ENCODE results near the gene CPNE2. TPM values are rescaled to one million over a fixed set of nuclear protein-coding genes. Genes with fewer than 3 reads are reported as not detected.

CPNE2 gene
- total RNA-seq, 4 donors from 2014 or later = 41.6 to 154 (median 84.2) TPM

DNA sequence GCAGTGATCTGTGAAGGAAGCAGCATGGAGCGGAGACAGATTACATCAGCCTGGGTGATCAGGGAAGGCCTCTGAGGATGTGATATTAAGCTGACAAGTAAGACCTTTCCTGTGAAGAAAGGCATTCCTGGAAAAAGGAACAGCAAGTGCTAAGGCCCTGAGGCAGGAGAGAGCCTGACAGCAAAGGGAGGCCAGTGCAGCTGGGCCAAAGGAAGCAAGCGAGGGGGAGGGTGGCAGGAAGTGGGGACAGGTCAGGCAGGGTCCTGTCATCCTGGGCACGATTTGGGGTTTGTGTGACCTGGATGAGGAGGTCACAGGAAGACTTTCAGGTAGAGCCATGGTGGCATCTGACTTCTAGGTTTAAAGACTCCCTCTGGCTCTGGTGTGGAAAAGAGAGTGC, 12.3 kb downstream of the CPNE2 start:
- 61 to 69% methylated on average over 3 of the region's 3 CpGs for WGBS, 2 donors (ENCODE audit: low coverage in 1 of 2)
- Histone ChIP-seq H3K4me3 (no peak overlapping the region), H3K4me1 (peaks cover 0 to 11% (median 2%) of the 10 kb centered on the region in 4 donors), H3K27ac (no peak overlapping the region), H3K36me3 (no peaks in the 10 kb centered on the region), H3K9me3 (no peaks in the 10 kb centered on the region), H3K27me3 (no peaks in the 10 kb centered on the region)
- TF ChIP-seq POLR2AphosphoS5 (IDR thresholded peaks at IDR 0.05) = no peak
- TF ChIP-seq, protein P1, sequence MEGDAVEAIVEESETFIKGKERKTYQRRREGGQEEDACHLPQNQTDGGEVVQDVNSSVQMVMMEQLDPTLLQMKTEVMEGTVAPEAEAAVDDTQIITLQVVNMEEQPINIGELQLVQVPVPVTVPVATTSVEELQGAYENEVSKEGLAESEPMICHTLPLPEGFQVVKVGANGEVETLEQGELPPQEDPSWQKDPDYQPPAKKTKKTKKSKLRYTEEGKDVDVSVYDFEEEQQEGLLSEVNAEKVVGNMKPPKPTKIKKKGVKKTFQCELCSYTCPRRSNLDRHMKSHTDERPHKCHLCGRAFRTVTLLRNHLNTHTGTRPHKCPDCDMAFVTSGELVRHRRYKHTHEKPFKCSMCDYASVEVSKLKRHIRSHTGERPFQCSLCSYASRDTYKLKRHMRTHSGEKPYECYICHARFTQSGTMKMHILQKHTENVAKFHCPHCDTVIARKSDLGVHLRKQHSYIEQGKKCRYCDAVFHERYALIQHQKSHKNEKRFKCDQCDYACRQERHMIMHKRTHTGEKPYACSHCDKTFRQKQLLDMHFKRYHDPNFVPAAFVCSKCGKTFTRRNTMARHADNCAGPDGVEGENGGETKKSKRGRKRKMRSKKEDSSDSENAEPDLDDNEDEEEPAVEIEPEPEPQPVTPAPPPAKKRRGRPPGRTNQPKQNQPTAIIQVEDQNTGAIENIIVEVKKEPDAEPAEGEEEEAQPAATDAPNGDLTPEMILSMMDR (IDR thresholded peaks at IDR 0.05) = no peak
- no peak for TF ChIP-seq EP300 (IDR thresholded peaks at IDR 0.05; ENCODE audit: low read depth)
- TF ChIP-seq POLR2A (IDR thresholded peaks at IDR 0.05) = no peak
- intact Hi-C loops (cut with DNase I; ENCODE audit: low total_unique reads) = no loop called here
- in situ Hi-C loops (cut with MboI; ENCODE audit: low pct_ligation_motif_present in 1 of 4, low pct_unique_long_range_greater_than_20kb in 1 of 4, low sequenced_read_pairs in 3 of 4) = no loop called here
- no peak for DNase-seq

GRCh38 chr16:57105184-57105583, 12.8 kb downstream of the CPNE2 start:
- no peak for TF ChIP-seq POLR2A (IDR thresholded peaks at IDR 0.05)
- no peak for TF ChIP-seq EP300 (IDR thresholded peaks at IDR 0.05; ENCODE audit: low read depth)
- no peak for TF ChIP-seq POLR2AphosphoS5 (IDR thresholded peaks at IDR 0.05)
- TF ChIP-seq, protein P1 (IDR thresholded peaks at IDR 0.05) = no peak
- Histone ChIP-seq H3K27ac (no peak overlapping the region), H3K36me3 (no peaks in the 10 kb centered on the region), H3K9me3 (no peaks in the 10 kb centered on the region), H3K27me3 (no peaks in the 10 kb centered on the region), H3K4me1 (peaks cover 0 to 7% (median 2%) of the 10 kb centered on the region in 4 donors), H3K4me3 (no peak overlapping the region)
- no peak for DNase-seq
- intact Hi-C loops (cut with DNase I; ENCODE audit: low total_unique reads) = no loop called here
- in situ Hi-C loops (cut with MboI; ENCODE audit: low pct_ligation_motif_present in 1 of 4, low pct_unique_long_range_greater_than_20kb in 1 of 4, low sequenced_read_pairs in 3 of 4) = no loop called here
- WGBS, 2 donors (ENCODE audit: low coverage in 1 of 2) = 89 to 93% methylated on average over 2 to 7 of the region's 7 CpGs

DNA sequence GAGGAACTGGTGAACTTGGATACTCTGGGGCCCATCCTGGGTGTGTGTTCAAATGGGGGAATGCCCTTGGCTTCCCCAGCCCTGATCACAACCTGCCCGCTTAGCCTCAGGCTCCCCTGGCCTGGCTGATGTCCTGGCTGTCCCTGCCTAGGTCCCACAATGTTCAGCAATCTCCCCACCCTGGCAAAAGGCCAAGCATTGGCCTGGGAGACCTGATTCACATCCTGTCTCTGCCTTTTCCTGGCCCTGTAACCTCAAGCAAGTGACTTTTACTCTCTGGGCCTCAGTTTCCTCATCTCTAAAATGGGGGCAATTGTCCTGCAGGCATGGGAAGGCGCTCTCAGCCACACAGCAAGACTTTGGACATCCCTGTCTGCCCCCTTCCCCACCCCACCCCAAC, 14.4 kb downstream of the CPNE2 start:
- in situ Hi-C loops (cut with MboI; ENCODE audit: low pct_ligation_motif_present in 1 of 4, low pct_unique_long_range_greater_than_20kb in 1 of 4, low sequenced_read_pairs in 3 of 4) (no loop called here), intact Hi-C loops (cut with DNase I; ENCODE audit: low total_unique reads) (no loop called here)
- Histone ChIP-seq H3K27me3 (no peaks in the 10 kb centered on the region), H3K27ac (no peak overlapping the region), H3K4me3 (no peak overlapping the region), H3K4me1 (peaks cover 0 to 12% (median 4%) of the 10 kb centered on the region in 4 donors), H3K36me3 (no peaks in the 10 kb centered on the region), H3K9me3 (no peaks in the 10 kb centered on the region)
- 88% methylated on average over 2 of the region's 2 CpGs; no CpG with 5 or more reads in 1 of the 2 donors for WGBS, 2 donors (ENCODE audit: low coverage in 1 of 2)
- TF ChIP-seq, protein P1 (IDR thresholded peaks at IDR 0.05) = no peak
- TF ChIP-seq POLR2AphosphoS5 (IDR thresholded peaks at IDR 0.05) (no peak), EP300 (IDR thresholded peaks at IDR 0.05; ENCODE audit: low read depth) (no peak), POLR2A (IDR thresholded peaks at IDR 0.05) (no peak)
- no peak for DNase-seq

- Histone ChIP-seq H3K9me3 (no peaks in the 10 kb centered on the region), H3K27me3 (no peaks in the 10 kb centered on the region), H3K4me3 (no peak overlapping the region), H3K36me3 (no peaks in the 10 kb centered on the region), H3K4me1 (peaks cover 0 to 12% (median 4%) of the 10 kb centered on the region in 4 donors), H3K27ac (no peak overlapping the region)
- TF ChIP-seq, protein P1 (IDR thresholded peaks at IDR 0.05) = no peak
- TF ChIP-seq EP300 (IDR thresholded peaks at IDR 0.05; ENCODE audit: low read depth) (no peak), POLR2A (IDR thresholded peaks at IDR 0.05) (no peak), POLR2AphosphoS5 (IDR thresholded peaks at IDR 0.05) (no peak)
- in situ Hi-C loops (cut with MboI; ENCODE audit: low pct_ligation_motif_present in 1 of 4, low pct_unique_long_range_greater_than_20kb in 1 of 4, low sequenced_read_pairs in 3 of 4) = no loop called here
- intact Hi-C loops (cut with DNase I; ENCODE audit: low total_unique reads) = no loop called here
- WGBS, 2 donors (ENCODE audit: low coverage in 1 of 2) = 79% methylated on average over 9 of the region's 9 CpGs; no CpG with 5 or more reads in 1 of the 2 donors
- no peak for DNase-seq
Measured at GRCh38 chr16:57107321-57107922, 15.0 kb downstream of the CPNE2 start.
